ENCODE measurements around the gene LECT2.

LECT2 gene

GRCh38 chr5:135942202-135942771, 12.5 kb downstream of the LECT2 start:
- no peak for FAIRE-seq
- TF ChIP-seq POLR2A (IDR thresholded peaks at IDR 0.05; ENCODE audit: low read depth, low read length), result no peak
- DNase-seq (ENCODE audit: insufficient read length, low spot score), result no peak

GRCh38 chr5:135941711-135942110, 13.1 kb downstream of the LECT2 start:
- no peak for TF ChIP-seq POLR2A (IDR thresholded peaks at IDR 0.05; ENCODE audit: low read depth, low read length)
- DNase-seq (ENCODE audit: insufficient read length, low spot score) (no peak), FAIRE-seq (no peak)

GRCh38 chr5:135937245-135937911, 17.4 kb downstream of the LECT2 start:
- DNase-seq (ENCODE audit: insufficient read length, low spot score) (no peak), FAIRE-seq (no peak)
- no peak for TF ChIP-seq POLR2A (IDR thresholded peaks at IDR 0.05; ENCODE audit: low read depth, low read length)

- peak; percentile 65 for FAIRE-seq
- no peak for DNase-seq (ENCODE audit: insufficient read length, low spot score)
- TF ChIP-seq POLR2A (IDR thresholded peaks at IDR 0.05; ENCODE audit: low read depth, low read length), result no peak
These were observed 19.8 kb downstream of the LECT2 start for GRCh38 chr5:135934939-135935338.

- TF ChIP-seq POLR2A (IDR thresholded peaks at IDR 0.05; ENCODE audit: low read depth, low read length), result no peak
- FAIRE-seq (no peak), DNase-seq (ENCODE audit: insufficient read length, low spot score) (no peak)
These were observed 23.9 kb downstream of the LECT2 start for GRCh38 chr5:135930949-135931295.

- no peak for DNase-seq (ENCODE audit: insufficient read length, low spot score)
- no peak for TF ChIP-seq POLR2A (IDR thresholded peaks at IDR 0.05; ENCODE audit: low read depth, low read length)
- no peak for FAIRE-seq
These were observed 24.5 kb downstream of the LECT2 start for GRCh38 chr5:135930029-135930948.

- FAIRE-seq, result peak; percentile 89
- DNase-seq (ENCODE audit: insufficient read length, low spot score), result no peak
These were observed 33.4 kb downstream of the LECT2 start for GRCh38 chr5:135921388-135921787.

GRCh38 chr5:135920199-135920598, 34.6 kb downstream of the LECT2 start:
- FAIRE-seq (no peak), DNase-seq (ENCODE audit: insufficient read length, low spot score) (no peak)
- no peak for TF ChIP-seq POLR2A (IDR thresholded peaks at IDR 0.05; ENCODE audit: low read depth, low read length)

More at GRCh38 chr5:135921388-135921787, 33.4 kb downstream of the LECT2 start:
- no peak for TF ChIP-seq POLR2A (IDR thresholded peaks at IDR 0.05; ENCODE audit: low read depth, low read length)

- no peak for TF ChIP-seq POLR2A (IDR thresholded peaks at IDR 0.05; ENCODE audit: low read depth, low read length)
- FAIRE-seq (no peak), DNase-seq (ENCODE audit: insufficient read length, low spot score) (no peak)
These were observed 38.0 kb downstream of the LECT2 start for GRCh38 chr5:135916638-135917263.

GRCh38 chr5:135915466-135916001, 39.2 kb downstream of the LECT2 start:
- FAIRE-seq, result no peak
- no peak for TF ChIP-seq POLR2A (IDR thresholded peaks at IDR 0.05; ENCODE audit: low read depth, low read length)
- DNase-seq (ENCODE audit: insufficient read length, low spot score), result no peak

- DNase-seq (ENCODE audit: insufficient read length, low spot score) (no peak), FAIRE-seq (no peak)
- TF ChIP-seq POLR2A (IDR thresholded peaks at IDR 0.05; ENCODE audit: low read depth, low read length), result no peak
These were observed 40.8 kb downstream of the LECT2 start for GRCh38 chr5:135913713-135914626.

- DNase-seq (ENCODE audit: insufficient read length, low spot score), result no peak
- no peak for TF ChIP-seq POLR2A (IDR thresholded peaks at IDR 0.05; ENCODE audit: low read depth, low read length)
- no peak for FAIRE-seq
These were observed 49.6 kb downstream of the LECT2 start for GRCh38 chr5:135905144-135905543.

- no peak for TF ChIP-seq POLR2A (IDR thresholded peaks at IDR 0.05; ENCODE audit: low read depth, low read length)
- FAIRE-seq (no peak), DNase-seq (ENCODE audit: insufficient read length, low spot score) (no peak)
These were observed 53.1 kb downstream of the LECT2 start for GRCh38 chr5:135901633-135902032.
